AG04450 (cell line): ENCODE data around the gene CALML3. TPM values are rescaled to one million over a fixed set of nuclear protein-coding genes. Genes with fewer than 3 reads are reported as not detected.

Experiments
- CTCF ChIA-PET: fragments of 300-600, 350-600 bp; formaldehyde crosslinking; extraction: SDS; loops from one replicate; lab custom pipeline; 2022; ENCODE audit warnings: antibody characterized with exemption, inconsistent platforms; lab: Charles Lee
- POLR2A ChIA-PET: fragments of 350-600 bp; formaldehyde crosslinking; extraction: SDS; loops from one replicate; lab custom pipeline; 2021; ENCODE audit warnings: antibody characterized with exemption, inconsistent platforms; lab: Yijun Ruan, JAX
- DNase-seq: peaks from one replicate; pipeline ENCODE4 v3.0.0-alpha.2; 2011; ENCODE audit warnings: low read depth, low spot score
- H3K27ac ChIP-seq: one replicate; pipeline ENCODE4 v1.5.1; 2012; ENCODE audit warnings: low read depth, low read length, control low read depth
- H3K27me3 ChIP-seq: one replicate; pipeline ENCODE4 v1.6.0; 2012; ENCODE audit warnings: low read length; ENCODE audit not compliant: control insufficient read depth, insufficient read depth
- H3K4me3 ChIP-seq: 2 replicates; pipeline ENCODE4 v1.5.1; 2011; ENCODE audit warnings: mild to moderate bottlenecking, low read depth, low read length, control low read depth
- H3K9me3 ChIP-seq: 2 replicates; pipeline ENCODE4 v1.5.1; 2012; ENCODE audit warnings: low read length; ENCODE audit not compliant: control insufficient read depth, insufficient read depth
- CTCF ChIP-seq: IDR thresholded peaks from 2 replicates; pipeline ENCODE4 v1.5.1; 2011; ENCODE audit warnings: low read depth, low read length, control low read depth, inconsistent platforms
- polyA plus RNA-seq: library from polyadenylated mRNA; depleted of rRNA; stranded (reverse); fragments of >200 nt; gene quantifications from 2 replicates; pipeline ENCODE4 v1.2.3, GENCODE V29; 2011

The CALML3 gene
- polyA plus RNA-seq, 1 experiment: not detected

- no peak overlapping the region for H3K27ac ChIP-seq
- DNase-seq: no peak
- TF ChIP-seq CTCF: no peak
- POLR2A ChIA-PET: no interaction called here
- H3K9me3 ChIP-seq: peaks cover 13% of the 10 kb centered on the region; the same call in 1 of the 2 replicates
- CTCF ChIA-PET: interaction anchor here (0.7 kb wide), 1 partner anchor 78 kb away, joined by 3 read pairs; no protein-coding TSS in a partner anchor
- peaks cover 9% of the 10 kb centered on the region for H3K27me3 ChIP-seq
- H3K4me3 ChIP-seq: no peak overlapping the region
Measured at GRCh38 chr10:5512331-5512730, 12.4 kb upstream of the CALML3 start.

GRCh38 chr10:5512881-5513612, 11.7 kb upstream of the CALML3 start:
- peaks cover 13% of the 10 kb centered on the region; the same call in 1 of the 2 replicates for H3K9me3 ChIP-seq
- DNase-seq: no peak
- ChIA-PET POLR2A (no interaction called here), CTCF (no interaction called here)
- peaks cover 11% of the 10 kb centered on the region for H3K27me3 ChIP-seq
- no peak for TF ChIP-seq CTCF
- no peak overlapping the region for H3K4me3 ChIP-seq
- no peak overlapping the region for H3K27ac ChIP-seq

GRCh38 chr10:5514226-5514850, 10.4 kb upstream of the CALML3 start:
- DNase-seq: no peak
- ChIA-PET POLR2A (no interaction called here), CTCF (no interaction called here)
- TF ChIP-seq CTCF: no peak
- Histone ChIP-seq H3K27ac (no peak overlapping the region), H3K9me3 (peaks cover 13% of the 10 kb centered on the region; the same call in 1 of the 2 replicates), H3K4me3 (no peak overlapping the region), H3K27me3 (peaks cover 17% of the 10 kb centered on the region)

GRCh38 chr10:5515948-5516761, 8.6 kb upstream of the CALML3 start:
- H3K4me3 ChIP-seq: no peak overlapping the region
- no peak overlapping the region for H3K27ac ChIP-seq
- ChIA-PET POLR2A (no interaction called here), CTCF (no interaction called here)
- peaks cover 22% of the 10 kb centered on the region for H3K27me3 ChIP-seq
- H3K9me3 ChIP-seq: peaks cover 13% of the 10 kb centered on the region; the same call in 1 of the 2 replicates
- no peak for TF ChIP-seq CTCF
- no peak for DNase-seq
